Right lobe of liver (tissue), 4 donors: ENCODE results near the gene MRPS18A.

Experiments
- CTCF ChIP-seq, 4 donors: fragments of 200-600 bp in 3 of 4; fragments of 450-650 bp in 1 of 4; IDR thresholded peaks; one replicate each; pipeline versions ENCODE4 v1.5.1 to v1.8.0; 2016 to 2022; ENCODE audit warnings: antibody characterized with exemption in 4 of 4, mild to moderate bottlenecking in 2 of 4
- POLR2A ChIP-seq: fragments of 450-650 bp; IDR thresholded peaks from one replicate; pipeline ENCODE4 v1.6.1; 2017; ENCODE audit warnings: antibody characterized with exemption, mild to moderate bottlenecking
- donor health status: DM: no; HTN: no; CAD: no.
- donor health status: DM: no; HTN: no; CAD: no.
- donor health status: DM: no; HTN: yes; CAD: no.

GRCh38 chr6:43712579-43712978 is 25.0 kb upstream of the MRPS18A start:
- TF ChIP-seq POLR2A: no peak
- no peak for TF ChIP-seq CTCF (IDR thresholded peaks at IDR 0.05)
